A673 (cell line): ENCODE results near the gene RBM17. TPM values are rescaled to one million over a fixed set of nuclear protein-coding genes. Genes with fewer than 3 reads are reported as not detected.

ENCODE experiments used
- BruUV-seq: library from RNA; stranded (reverse); fragments of 400-500 nt; replicated peaks from 2 replicates; lab custom pipeline; 2021; lab: Mats Ljungman, UMichigan
- CTCF ChIA-PET: fragments of 300-600 bp; sonication (Branson Sonifier 250); formaldehyde crosslinking; loops from one replicate; lab custom pipeline; 2022; ENCODE audit warnings: antibody characterized with exemption; lab: Charles Lee
- POLR2A ChIA-PET: fragments of 300-600 bp; sonication (Branson Sonifier 250); formaldehyde crosslinking; loops from one replicate; lab custom pipeline; 2022; ENCODE audit warnings: antibody characterized with exemption; ENCODE audit not compliant: low non-redundant PET; lab: Charles Lee
- DNase-seq: peaks from one replicate; pipeline ENCODE4 v3.0.0-alpha.2; 2015; ENCODE audit warnings: low spot score
- H3K27ac ChIP-seq: fragments of 200-600 bp; sonication (generic); 2 replicates; pipeline ENCODE4 v1.5.1; 2016; ENCODE audit warnings: mixed run types, low read depth, mild to moderate bottlenecking, mixed read lengths, antibody characterized with exemption, low read length; ENCODE audit not compliant: poor library complexity, severe bottlenecking
- H3K27me3 ChIP-seq: fragments of 200-600 bp; sonication (generic); replicated peaks from 2 replicates; pipeline ENCODE4 v1.6.1; 2017; ENCODE audit warnings: mixed run types, low read depth, mild to moderate bottlenecking, mixed read lengths, antibody characterized with exemption, low read length; ENCODE audit not compliant: insufficient read depth, poor library complexity
- H3K36me3 ChIP-seq: fragments of 200-600 bp; sonication (generic); 2 replicates; pipeline ENCODE4 v1.6.1; 2016; ENCODE audit warnings: mixed run types, mild to moderate bottlenecking, mixed read lengths, antibody characterized with exemption, low read length; ENCODE audit not compliant: insufficient read depth, poor library complexity, severe bottlenecking
- H3K4me1 ChIP-seq: fragments of 200-600 bp; sonication (generic); 2 replicates; pipeline ENCODE4 v1.6.1; 2017; ENCODE audit warnings: mixed run types, mild to moderate bottlenecking, mixed read lengths, antibody characterized with exemption, low read length; ENCODE audit not compliant: insufficient read depth, poor library complexity, severe bottlenecking
- H3K4me3 ChIP-seq: fragments of 200-600 bp; sonication (generic); 2 replicates; pipeline ENCODE4 v1.5.1; 2016; ENCODE audit warnings: low read depth, mixed run types, mild to moderate bottlenecking, mixed read lengths, low read length; ENCODE audit not compliant: poor library complexity, severe bottlenecking
- H3K9me3 ChIP-seq: fragments of 200-600 bp; sonication (generic); 2 replicates; pipeline ENCODE4 v1.6.1; 2016; ENCODE audit warnings: mixed run types, low read depth, mild to moderate bottlenecking, mixed read lengths, antibody characterized with exemption, low read length; ENCODE audit not compliant: poor library complexity, severe bottlenecking
- EZH2 ChIP-seq: fragments of 200-600 bp; sonication (generic); IDR thresholded peaks from 2 replicates; pipeline ENCODE4 v1.6.1; 2017; ENCODE audit warnings: borderline replicate concordance, low read depth, mild to moderate bottlenecking, mixed read lengths, antibody characterized with exemption, low read length; ENCODE audit not compliant: poor library complexity, severe bottlenecking
- intact Hi-C: fragments of 100-400 bp; cut with micrococcal nuclease; formaldehyde crosslinking; loops from one replicate; pipeline ENCODE4 v1.10.0; 2022; ENCODE audit not compliant: unreplicated experiment
- total RNA-seq: library from RNA; stranded (reverse); gene quantifications from 2 replicates; pipeline ENCODE4 v1.2.3, GENCODE V29; 2021
- TF ChIP-seq, protein P1 (sequence below): fragments of 300-800, 200-600 bp; sonication (generic); conservative IDR thresholded peaks from 2 replicates; pipeline ENCODE4 v1.5.1; 2017; ENCODE audit warnings: low read depth, mild to moderate bottlenecking, antibody characterized with exemption, low read length, moderate library complexity, mixed read lengths

RBM17 gene
- total RNA-seq, 1 experiment from 2014 or later = 195 TPM

DNA sequence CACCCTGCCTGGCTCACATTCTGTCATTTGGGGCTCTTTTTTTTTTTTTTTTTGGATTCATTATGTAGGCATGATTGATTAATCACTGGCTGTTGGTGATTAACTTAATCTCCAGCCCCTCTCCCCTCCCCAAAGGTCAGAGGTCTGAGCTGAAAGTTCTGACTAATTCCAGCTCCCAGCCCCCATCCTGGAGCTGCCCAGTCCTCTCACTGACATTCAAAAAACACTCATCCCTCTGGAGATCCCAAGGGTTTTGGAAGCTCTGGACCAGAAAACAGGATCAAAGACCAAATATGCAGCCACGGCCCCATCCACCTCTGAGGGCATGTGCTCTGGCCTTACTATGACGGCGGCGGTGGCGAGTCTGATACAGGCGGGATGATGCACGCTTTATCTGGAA, 53.8 kb downstream of the RBM17 start:
- Histone ChIP-seq H3K36me3 (no peaks in the 10 kb centered on the region), H3K4me3 (no peak overlapping the region), H3K27me3 (peaks cover 14% of the 10 kb centered on the region), H3K4me1 (peaks cover 11% of the 10 kb centered on the region), H3K9me3 (no peaks in the 10 kb centered on the region), H3K27ac (no peak overlapping the region)
- ChIA-PET POLR2A (no interaction called here), CTCF (no interaction called here)
- no TSS peak for BruUV-seq
- DNase-seq = no peak
- intact Hi-C loops = no loop called here
- TF ChIP-seq, protein P1, sequence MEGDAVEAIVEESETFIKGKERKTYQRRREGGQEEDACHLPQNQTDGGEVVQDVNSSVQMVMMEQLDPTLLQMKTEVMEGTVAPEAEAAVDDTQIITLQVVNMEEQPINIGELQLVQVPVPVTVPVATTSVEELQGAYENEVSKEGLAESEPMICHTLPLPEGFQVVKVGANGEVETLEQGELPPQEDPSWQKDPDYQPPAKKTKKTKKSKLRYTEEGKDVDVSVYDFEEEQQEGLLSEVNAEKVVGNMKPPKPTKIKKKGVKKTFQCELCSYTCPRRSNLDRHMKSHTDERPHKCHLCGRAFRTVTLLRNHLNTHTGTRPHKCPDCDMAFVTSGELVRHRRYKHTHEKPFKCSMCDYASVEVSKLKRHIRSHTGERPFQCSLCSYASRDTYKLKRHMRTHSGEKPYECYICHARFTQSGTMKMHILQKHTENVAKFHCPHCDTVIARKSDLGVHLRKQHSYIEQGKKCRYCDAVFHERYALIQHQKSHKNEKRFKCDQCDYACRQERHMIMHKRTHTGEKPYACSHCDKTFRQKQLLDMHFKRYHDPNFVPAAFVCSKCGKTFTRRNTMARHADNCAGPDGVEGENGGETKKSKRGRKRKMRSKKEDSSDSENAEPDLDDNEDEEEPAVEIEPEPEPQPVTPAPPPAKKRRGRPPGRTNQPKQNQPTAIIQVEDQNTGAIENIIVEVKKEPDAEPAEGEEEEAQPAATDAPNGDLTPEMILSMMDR = no peak
- no peak for TF ChIP-seq EZH2

DNA sequence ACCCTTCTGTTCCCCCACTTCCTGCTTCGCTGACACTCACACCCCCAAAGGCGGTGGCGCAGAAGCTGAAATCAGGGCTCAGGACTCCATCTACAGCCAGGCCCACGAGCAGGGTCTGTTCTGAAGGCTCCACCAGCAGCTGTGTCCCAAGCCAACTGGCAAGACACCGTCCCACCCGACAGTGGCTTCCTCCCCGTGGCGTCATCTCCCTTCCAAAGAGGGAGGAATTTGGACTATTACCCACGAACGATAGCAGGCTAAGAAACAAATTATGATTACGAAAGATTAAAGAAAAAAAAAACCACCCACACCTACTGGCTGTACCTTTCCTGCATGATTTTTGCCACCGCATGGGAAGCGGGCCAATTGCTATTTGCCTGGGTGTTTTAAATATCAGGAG, 54.3 kb downstream of the RBM17 start:
- BruUV-seq = no TSS peak
- H3K36me3 ChIP-seq = no peaks in the 10 kb centered on the region
- H3K27me3 ChIP-seq = peaks cover 9% of the 10 kb centered on the region
- intact Hi-C loops = no loop called here
- no peaks in the 10 kb centered on the region for H3K9me3 ChIP-seq
- TF ChIP-seq, protein P1 = no peak
- no peak for TF ChIP-seq EZH2
- no peak for DNase-seq
- CTCF ChIA-PET = no interaction called here
- H3K4me1 ChIP-seq = peaks cover 11% of the 10 kb centered on the region
- no peak overlapping the region for H3K27ac ChIP-seq
- H3K4me3 ChIP-seq = no peak overlapping the region
- POLR2A ChIA-PET = no interaction called here

DNA sequence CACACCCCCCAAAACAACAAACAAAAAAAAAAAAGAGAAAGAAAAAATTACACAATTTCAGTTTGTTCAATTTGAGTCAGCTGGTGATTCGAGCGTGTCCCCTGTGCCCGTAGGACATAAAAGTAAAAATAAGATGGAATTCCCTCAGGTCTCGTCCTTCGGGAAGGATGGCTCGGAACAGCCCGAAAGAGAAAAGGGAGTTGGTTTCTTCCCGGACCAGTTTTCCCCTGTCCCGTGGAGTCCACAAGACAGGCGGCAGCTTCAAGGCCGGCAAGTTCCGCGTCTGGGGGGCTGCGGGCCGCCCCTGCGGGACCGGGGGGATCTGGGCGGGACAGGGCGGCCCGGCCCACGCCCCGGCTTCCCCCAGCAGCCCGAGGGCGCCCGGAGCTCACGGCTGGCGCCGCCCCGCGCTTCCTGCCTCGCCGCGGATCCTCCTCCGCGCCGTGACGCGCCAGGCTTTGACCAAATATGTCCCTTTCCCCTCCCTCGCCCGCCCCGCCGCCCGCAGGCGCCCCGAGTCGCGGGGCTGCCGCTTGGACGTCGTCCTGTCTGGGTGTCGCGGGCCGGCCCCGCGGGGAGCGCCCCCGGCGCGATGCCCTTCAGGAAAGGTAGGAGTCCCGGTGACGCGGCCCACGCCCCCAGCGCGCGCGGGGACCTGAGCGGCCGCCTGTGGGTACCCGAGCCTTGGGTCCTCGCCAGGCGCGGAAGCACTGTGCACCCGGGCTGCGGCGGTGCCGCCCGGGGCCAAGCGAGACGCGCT, 55.8 kb downstream of the RBM17 start:
- ChIA-PET CTCF (interaction anchor here (1.5 kb wide), 1 partner anchor 257 kb away, joined by 4 read pairs; no protein-coding TSS in a partner anchor), POLR2A (no interaction called here)
- Histone ChIP-seq H3K9me3 (no peaks in the 10 kb centered on the region), H3K36me3 (no peaks in the 10 kb centered on the region), H3K4me3 (peak overlapping the region; percentile 63), H3K27me3 (no peaks in the 10 kb centered on the region), H3K4me1 (peaks cover 11% of the 10 kb centered on the region), H3K27ac (peak overlapping the region; percentile 79)
- peak; percentile 91 for DNase-seq
- intact Hi-C loops = no loop called here
- BruUV-seq = no TSS peak
- TF ChIP-seq EZH2 = no peak
- TF ChIP-seq, protein P1 = no peak
